Activated naive CD4-positive, alpha-beta T cell treated with anti-CD3 and anti-CD28 coated beads, Interleukin-2, amount 50 U/mL, for 24 hours (primary cell): ENCODE results near the gene LRRN2.

Source experiments
- H3K27ac Mint-ChIP-seq: one replicate; pipeline ENCODE4 v1.8.0; 2021; ENCODE audit warnings: mild to moderate bottlenecking, mixed read lengths
- H3K27me3 Mint-ChIP-seq: one replicate; pipeline ENCODE4 v1.8.0; 2021; ENCODE audit warnings: mixed read lengths
- H3K36me3 Mint-ChIP-seq: one replicate; pipeline ENCODE4 v1.8.0; 2021; ENCODE audit warnings: mixed read lengths
- H3K4me1 Mint-ChIP-seq: one replicate; pipeline ENCODE4 v1.8.0; 2021; ENCODE audit warnings: mixed read lengths
- H3K4me3 Mint-ChIP-seq: one replicate; pipeline ENCODE4 v1.8.0; 2021; ENCODE audit warnings: mild to moderate bottlenecking, mixed read lengths
- H3K9me3 Mint-ChIP-seq: one replicate; pipeline ENCODE4 v1.8.0; 2021; ENCODE audit warnings: mixed read lengths

The LRRN2 gene

DNA sequence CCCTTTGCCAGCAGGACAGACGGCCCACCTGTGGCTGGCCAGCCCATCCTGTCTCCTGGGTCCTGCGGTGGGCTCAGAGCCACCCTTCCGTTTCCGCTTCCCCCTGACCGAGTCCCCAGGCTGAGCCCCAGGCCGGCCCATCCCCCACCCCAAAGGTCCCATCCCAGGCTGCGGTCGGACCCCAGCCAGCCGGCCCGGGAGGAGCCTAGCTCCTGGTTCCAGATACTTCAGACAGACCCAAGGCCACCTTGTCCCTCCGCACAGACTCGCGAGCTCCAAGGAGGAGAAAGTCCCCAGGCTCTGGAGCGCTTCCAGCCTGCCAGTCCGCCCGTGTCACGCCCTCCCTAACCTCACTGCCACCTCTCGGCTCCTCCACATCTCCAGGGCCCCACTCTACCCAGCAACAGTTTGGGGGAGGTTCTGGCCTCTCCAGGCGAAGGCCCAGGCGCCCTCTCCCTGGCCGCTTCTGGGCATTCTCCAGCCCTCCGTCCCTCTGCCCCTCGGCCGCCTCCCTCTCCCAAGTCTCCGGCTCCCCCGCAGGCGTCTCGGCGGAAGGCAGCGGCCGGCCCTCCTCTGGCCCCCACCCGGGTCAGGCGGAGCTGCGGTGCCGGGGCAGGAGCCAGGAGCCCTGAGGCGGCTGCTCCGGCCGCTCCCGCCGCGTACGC, 835 bp downstream of the LRRN2 start:
- no peak overlapping the region for H3K27ac Mint-ChIP-seq
- peak overlapping the region; percentile 44 for H3K4me3 Mint-ChIP-seq
- no peaks in the 10 kb centered on the region for H3K9me3 Mint-ChIP-seq
- H3K4me1 Mint-ChIP-seq = peaks cover 10% of the 10 kb centered on the region
- no peaks in the 10 kb centered on the region for H3K36me3 Mint-ChIP-seq
- peaks cover 17% of the 10 kb centered on the region for H3K27me3 Mint-ChIP-seq

DNA sequence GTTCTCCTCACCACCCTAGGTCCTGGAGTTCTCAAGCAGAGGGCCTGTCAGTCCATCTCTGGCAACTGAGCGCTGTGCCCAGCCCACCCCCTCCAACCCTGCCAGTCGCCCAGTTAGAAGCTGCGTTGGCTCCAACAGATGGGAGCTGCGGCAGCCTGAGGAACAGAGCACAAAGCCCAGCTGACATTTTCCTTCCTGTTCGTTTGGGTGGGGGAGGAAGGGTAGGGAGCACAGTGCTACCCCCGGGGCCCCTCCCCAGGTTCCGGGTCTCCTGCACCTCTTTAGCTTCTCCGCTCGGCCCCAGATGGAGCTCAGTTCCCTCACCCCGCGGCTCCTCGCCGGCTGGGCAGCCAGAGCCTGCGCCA, 1.4 kb downstream of the LRRN2 start:
- H3K27me3 Mint-ChIP-seq = peaks cover 17% of the 10 kb centered on the region
- no peak overlapping the region for H3K27ac Mint-ChIP-seq
- peaks cover 10% of the 10 kb centered on the region for H3K4me1 Mint-ChIP-seq
- no peak overlapping the region for H3K4me3 Mint-ChIP-seq
- H3K9me3 Mint-ChIP-seq = no peaks in the 10 kb centered on the region
- no peaks in the 10 kb centered on the region for H3K36me3 Mint-ChIP-seq

DNA sequence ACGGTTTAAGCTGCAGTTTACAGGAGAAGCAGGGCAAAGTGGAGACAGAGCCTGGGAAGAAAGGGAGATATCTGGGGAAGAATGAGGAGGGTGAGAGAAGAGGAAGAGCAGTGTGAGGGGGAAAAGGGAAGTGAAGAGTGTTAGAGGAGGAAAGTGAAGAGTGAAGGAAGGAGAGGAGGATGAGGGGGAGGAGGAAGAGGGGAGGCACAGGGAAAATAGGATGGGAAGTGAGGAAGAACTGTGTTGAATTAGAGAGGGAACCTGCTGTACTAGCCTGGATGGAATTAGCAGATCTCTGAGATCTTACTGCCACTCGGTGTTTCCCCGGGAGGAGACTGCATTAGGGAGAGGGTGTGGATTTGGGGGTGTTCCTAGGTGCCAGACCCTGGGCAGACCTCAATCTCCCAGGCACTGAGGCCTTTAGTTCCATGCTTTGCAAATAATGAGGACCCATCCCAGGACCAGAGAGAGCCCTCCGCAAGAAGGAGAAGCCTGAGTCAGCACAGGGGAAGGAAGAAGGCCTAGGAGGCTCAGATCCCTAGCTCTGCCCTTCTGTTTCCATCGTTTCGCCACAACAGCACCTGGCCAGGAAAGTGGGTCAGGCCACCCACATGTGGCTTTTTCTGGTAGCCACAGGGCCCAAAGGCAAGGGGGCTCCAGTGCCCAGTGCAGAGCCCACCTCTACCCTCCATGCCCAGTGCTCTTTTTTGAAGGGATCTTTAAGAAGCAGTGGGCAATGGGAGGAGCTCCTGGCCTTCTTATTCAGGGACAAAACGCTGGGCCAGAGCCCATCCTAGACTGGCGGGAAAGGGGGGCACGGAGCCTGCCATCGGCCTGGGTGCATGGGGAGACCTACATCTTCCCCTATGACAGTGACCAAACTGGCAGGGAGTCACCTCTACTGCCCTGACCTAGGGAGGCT, 2.0 kb downstream of the LRRN2 start:
- Mint-ChIP-seq H3K9me3 (no peaks in the 10 kb centered on the region), H3K36me3 (no peaks in the 10 kb centered on the region), H3K4me3 (no peak overlapping the region), H3K27me3 (peaks cover 19% of the 10 kb centered on the region), H3K4me1 (peaks cover 10% of the 10 kb centered on the region), H3K27ac (no peak overlapping the region)

DNA sequence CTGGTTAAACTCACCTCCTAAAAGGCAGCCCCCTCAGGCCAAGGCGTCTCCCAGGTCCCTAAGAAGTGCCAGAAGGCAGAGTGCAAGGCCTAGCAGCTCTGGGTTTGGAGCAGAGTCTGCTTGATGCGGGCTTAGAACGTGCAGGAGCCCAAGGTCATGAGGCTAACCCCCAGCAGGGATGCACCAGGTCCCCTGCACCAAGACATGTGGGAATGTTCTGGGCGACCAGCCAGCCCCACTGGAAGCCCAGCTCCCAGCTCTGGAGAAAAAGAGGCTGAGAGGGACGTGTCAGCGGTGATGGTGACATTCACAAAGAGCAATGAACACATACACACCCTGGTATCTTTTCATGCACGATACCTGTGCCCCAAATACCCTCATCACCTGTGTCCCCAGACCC, 5.1 kb downstream of the LRRN2 start:
- peaks cover 6% of the 10 kb centered on the region for H3K27me3 Mint-ChIP-seq
- H3K4me3 Mint-ChIP-seq = no peak overlapping the region
- H3K36me3 Mint-ChIP-seq = no peaks in the 10 kb centered on the region
- peaks cover 5% of the 10 kb centered on the region for H3K4me1 Mint-ChIP-seq
- no peak overlapping the region for H3K27ac Mint-ChIP-seq
- no peaks in the 10 kb centered on the region for H3K9me3 Mint-ChIP-seq

DNA sequence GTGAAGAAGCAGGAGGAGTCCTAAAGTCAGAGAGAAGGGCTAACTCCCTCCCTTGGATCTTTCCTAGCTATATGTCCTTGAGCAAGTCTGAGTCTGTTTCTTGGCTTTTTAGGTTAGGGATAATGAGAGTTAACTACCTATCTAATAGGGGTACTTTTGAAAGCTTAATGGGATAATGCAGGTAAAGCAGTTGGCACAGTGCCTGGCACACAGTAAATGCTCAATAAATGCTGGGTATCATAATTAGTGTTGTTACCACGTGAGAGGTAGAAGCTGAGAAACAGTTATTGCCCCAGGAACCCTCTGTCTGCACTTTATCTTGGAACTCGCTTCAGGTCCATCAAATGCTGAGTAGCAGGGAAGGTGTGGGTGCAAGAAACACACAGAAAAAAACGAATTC, 5.5 kb downstream of the LRRN2 start:
- Mint-ChIP-seq H3K4me3 (no peak overlapping the region), H3K27me3 (peaks cover 6% of the 10 kb centered on the region), H3K27ac (no peak overlapping the region), H3K4me1 (peaks cover 5% of the 10 kb centered on the region), H3K36me3 (no peaks in the 10 kb centered on the region), H3K9me3 (no peaks in the 10 kb centered on the region)

DNA sequence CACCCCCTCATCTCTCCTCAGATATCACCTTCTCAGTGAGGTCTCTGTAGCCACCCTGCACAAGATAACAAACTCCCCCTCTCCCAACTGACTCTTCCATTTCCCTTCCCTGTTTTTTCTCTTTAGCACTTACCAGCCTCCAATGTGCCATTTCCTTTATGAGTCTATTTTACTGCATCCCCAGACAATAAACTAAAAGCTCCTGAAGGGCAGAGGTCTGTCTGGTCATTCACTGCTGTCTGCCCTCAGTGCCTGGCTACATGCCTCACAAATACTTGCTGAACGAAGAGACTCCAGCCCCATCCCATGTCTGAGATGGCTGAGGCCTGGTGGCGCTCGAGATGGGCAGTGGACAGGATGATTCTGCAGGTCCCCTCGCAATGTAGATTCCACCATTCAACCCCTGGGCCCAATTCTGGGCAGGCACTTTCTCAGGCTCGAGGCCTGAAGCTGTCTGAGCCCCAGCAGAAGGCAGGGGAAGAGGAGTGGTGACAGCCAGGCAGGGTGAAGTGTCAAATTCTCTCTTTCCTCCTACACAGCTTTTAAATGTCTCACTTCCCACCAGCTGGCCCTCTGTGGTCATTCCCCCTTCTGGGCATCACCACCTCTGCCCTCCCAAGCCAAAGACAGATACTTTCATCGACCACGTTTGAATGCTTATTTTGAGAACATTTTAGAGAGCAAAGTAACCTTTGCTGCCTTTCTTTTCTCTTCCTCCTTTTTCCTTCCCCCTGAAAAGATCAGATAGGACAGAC, 6.6 kb downstream of the LRRN2 start:
- Mint-ChIP-seq H3K4me1 (no peaks in the 10 kb centered on the region), H3K27ac (no peak overlapping the region), H3K36me3 (no peaks in the 10 kb centered on the region), H3K27me3 (peaks cover 3% of the 10 kb centered on the region), H3K4me3 (no peak overlapping the region), H3K9me3 (no peaks in the 10 kb centered on the region)

DNA sequence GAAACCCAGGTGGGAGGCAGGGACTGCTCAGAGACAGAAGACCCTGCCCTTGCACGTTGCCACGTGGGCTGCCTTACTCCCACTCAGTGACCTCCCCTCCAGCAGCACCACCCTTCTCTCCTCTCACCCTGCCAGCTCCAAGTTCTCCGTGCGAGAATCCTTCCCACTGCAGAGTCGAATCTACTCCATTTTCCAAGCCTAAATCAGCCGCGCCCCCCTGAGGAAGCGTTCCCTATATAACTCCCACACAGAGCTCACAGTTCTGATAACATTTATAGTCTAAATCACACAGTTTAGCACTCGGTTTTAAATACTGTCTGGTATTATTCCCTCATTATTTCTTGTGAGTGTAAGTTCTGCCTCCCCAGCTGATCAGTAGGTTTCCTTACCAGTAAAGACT, 7.7 kb downstream of the LRRN2 start:
- H3K36me3 Mint-ChIP-seq = no peaks in the 10 kb centered on the region
- no peaks in the 10 kb centered on the region for H3K4me1 Mint-ChIP-seq
- no peak overlapping the region for H3K4me3 Mint-ChIP-seq
- H3K27ac Mint-ChIP-seq = no peak overlapping the region
- no peaks in the 10 kb centered on the region for H3K9me3 Mint-ChIP-seq
- H3K27me3 Mint-ChIP-seq = peaks cover 2% of the 10 kb centered on the region

DNA sequence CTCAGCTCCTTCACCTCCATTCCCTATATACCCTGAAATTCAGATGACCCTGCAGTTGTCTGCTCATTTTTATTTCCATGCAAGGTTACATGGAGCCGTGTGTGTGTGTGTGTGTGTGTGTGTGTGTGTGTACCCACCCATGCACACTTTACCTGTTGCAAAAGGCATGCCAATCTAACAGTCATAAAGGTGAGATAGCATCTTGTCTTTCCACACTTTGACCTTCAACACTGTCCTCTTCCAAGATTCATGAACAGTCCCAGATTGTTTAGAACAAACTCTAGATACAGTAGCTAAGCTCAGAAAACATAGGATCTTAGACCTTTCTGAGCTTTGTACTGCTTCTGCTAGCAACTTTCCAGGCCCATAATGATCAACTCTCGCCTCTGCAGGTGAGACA, 9.5 kb downstream of the LRRN2 start:
- Mint-ChIP-seq H3K27ac (no peak overlapping the region), H3K9me3 (no peaks in the 10 kb centered on the region), H3K27me3 (peaks cover 2% of the 10 kb centered on the region), H3K36me3 (no peaks in the 10 kb centered on the region), H3K4me3 (no peak overlapping the region), H3K4me1 (no peaks in the 10 kb centered on the region)

DNA sequence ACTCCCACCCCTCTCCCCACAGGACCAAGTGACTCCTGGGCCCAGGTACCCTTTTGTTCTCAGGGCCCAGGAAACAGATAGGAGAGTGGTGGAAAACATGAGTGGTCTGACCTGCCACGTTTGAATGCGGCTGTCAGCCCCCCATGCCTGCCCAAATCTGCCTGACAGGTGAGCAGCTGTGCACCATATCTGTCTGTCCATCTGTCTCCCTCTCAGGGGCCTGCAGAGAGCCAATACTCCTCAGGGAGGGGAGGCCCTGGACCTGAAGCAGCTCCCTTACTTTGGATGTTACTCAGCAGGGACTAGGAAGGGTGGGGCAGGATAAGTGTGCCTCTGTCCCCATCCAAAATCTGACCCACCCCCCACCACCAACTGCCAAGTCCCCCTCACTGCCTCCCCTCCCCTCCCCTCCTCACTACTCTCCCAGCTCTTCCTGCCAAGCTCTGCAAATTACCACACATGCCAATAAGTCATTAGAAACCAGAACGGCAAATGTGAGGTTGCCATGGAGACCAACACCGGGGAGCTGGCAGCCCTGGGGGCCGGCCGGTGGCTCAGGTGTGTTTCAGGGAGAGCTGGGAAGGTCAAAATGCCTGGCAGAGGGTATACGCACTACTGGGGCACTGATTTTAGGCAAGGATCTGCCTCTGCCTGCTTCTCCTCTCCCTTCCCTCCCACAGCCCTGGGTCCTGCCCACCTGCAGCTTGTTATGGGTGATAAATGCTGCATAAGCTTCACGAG, 11.5 kb downstream of the LRRN2 start:
- Mint-ChIP-seq H3K27ac (no peak overlapping the region), H3K4me1 (no peaks in the 10 kb centered on the region)

DNA sequence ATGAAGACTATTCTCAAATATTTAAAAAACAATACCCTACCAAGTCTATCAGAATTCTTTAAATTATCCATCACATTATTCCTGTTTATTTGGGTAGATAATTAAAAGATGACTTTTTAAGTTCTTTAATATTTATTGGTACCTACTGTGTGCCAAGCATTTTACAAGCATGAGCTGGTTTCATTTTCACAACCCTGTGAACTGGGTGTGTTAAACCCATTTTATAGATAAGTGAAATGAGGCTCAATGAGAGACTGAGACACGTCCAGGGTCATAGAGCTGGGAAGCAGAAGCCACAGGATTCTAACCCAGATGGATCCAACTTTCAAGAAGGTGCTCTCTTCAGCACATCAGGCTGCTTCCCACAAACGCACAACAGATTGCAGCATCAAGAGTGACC, 12.3 kb downstream of the LRRN2 start:
- Mint-ChIP-seq H3K36me3 (no peaks in the 10 kb centered on the region), H3K27ac (no peak overlapping the region)

More for the DNA sequence above, 11.5 kb downstream of the LRRN2 start:
- H3K9me3 Mint-ChIP-seq = no peaks in the 10 kb centered on the region
- H3K4me3 Mint-ChIP-seq = no peak overlapping the region
- H3K36me3 Mint-ChIP-seq = no peaks in the 10 kb centered on the region
- peaks cover under 1% of the 10 kb centered on the region for H3K27me3 Mint-ChIP-seq

DNA sequence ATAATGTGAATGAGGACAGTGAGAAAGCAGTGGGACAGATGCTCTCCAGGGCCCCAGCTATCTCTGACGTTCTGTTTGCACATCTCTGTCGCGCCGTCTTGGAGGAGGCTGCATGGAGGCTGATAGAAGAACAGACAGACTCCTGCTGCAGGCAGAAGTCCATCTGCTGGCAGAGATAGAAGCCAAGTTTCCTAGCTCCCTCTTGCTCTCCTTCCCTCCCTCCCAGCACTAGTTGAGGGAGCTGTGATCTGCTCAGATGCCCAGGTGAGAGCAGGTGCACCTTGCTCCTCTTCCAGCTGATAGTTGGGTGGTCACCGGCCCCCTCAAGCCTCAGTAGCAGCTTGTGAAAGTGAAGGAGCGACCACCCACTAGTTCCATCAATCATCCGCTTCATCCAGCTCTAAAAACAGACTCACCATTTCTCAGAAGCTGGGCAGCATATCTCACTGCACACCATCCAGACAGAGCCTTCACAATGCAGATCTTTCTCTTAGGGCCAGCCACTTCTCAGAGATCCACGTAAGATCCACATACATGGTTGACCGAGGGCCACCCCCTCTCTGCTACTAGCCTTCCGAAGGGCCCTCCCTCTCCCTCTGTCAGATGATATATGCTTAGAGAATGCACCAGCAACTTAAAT, 12.9 kb downstream of the LRRN2 start:
- no peak overlapping the region for H3K4me3 Mint-ChIP-seq
- H3K27me3 Mint-ChIP-seq = no peaks in the 10 kb centered on the region
- H3K27ac Mint-ChIP-seq = no peak overlapping the region
- no peaks in the 10 kb centered on the region for H3K9me3 Mint-ChIP-seq
- no peaks in the 10 kb centered on the region for H3K36me3 Mint-ChIP-seq
- no peaks in the 10 kb centered on the region for H3K4me1 Mint-ChIP-seq

More for the DNA sequence above, 12.3 kb downstream of the LRRN2 start:
- no peaks in the 10 kb centered on the region for H3K27me3 Mint-ChIP-seq
- H3K4me3 Mint-ChIP-seq = no peak overlapping the region
- H3K4me1 Mint-ChIP-seq = no peaks in the 10 kb centered on the region
- H3K9me3 Mint-ChIP-seq = no peaks in the 10 kb centered on the region

DNA sequence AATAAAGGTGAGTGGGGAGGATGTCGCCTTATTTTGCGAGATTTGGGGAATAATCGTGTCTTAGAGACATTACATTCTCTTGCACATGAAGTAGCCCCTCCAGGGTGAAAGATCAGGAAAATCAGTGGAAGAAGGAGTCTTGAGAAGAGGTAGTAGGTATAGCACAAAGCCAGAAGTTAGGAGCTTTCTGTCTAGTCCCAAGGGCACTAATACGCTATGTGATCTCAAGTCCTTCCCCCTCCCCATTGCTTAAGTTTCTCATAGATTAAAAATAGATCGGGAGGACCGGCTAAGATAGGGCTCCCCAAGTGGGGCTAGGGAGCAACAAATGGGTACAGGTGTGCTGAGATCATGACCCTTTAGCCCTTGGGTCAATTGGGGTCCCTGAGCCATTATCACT, 13.5 kb downstream of the LRRN2 start:
- no peaks in the 10 kb centered on the region for H3K9me3 Mint-ChIP-seq
- H3K4me1 Mint-ChIP-seq = no peaks in the 10 kb centered on the region
- no peaks in the 10 kb centered on the region for H3K36me3 Mint-ChIP-seq
- H3K4me3 Mint-ChIP-seq = no peak overlapping the region
- no peaks in the 10 kb centered on the region for H3K27me3 Mint-ChIP-seq
- no peak overlapping the region for H3K27ac Mint-ChIP-seq

DNA sequence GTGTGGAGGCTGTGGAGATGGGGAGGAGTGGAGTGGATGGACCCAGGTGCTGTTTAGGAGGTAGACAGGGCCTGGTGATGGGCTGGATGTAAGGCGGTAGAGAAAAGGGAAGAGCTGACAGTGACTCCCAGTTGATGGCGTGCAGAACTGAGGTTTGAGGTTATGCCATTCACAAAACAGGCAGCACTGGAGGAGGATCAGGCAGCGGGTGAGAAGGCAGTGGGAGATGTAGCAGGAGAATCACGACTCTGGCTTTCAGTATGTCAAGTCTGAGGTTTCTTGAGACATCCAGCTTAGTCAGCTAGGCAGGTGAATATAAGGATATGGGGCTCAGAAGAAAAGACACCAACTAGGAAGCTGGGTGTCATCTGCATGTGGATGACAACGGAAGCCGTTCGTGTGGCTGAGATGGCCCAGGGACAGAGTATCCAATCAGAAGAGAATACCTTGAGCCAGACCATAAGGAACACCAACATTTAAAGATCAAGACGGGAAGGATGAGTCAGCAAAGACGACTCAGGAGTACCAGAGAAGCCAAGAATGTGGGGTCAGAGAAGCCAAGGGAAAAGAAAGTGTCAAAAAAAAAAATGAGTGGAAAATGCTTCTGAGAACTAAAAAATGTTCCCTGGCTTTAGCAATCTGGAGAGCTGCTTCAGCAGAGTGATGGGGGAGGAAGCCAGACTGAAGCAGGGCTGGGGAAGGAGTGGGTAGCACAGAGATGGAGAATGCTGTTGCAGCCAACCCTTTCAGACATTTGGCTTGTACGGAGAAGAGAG, 15.2 kb downstream of the LRRN2 start:
- H3K27ac Mint-ChIP-seq = no peak overlapping the region
- H3K9me3 Mint-ChIP-seq = no peaks in the 10 kb centered on the region
- no peaks in the 10 kb centered on the region for H3K4me1 Mint-ChIP-seq
- no peaks in the 10 kb centered on the region for H3K36me3 Mint-ChIP-seq
- no peak overlapping the region for H3K4me3 Mint-ChIP-seq
- no peaks in the 10 kb centered on the region for H3K27me3 Mint-ChIP-seq

DNA sequence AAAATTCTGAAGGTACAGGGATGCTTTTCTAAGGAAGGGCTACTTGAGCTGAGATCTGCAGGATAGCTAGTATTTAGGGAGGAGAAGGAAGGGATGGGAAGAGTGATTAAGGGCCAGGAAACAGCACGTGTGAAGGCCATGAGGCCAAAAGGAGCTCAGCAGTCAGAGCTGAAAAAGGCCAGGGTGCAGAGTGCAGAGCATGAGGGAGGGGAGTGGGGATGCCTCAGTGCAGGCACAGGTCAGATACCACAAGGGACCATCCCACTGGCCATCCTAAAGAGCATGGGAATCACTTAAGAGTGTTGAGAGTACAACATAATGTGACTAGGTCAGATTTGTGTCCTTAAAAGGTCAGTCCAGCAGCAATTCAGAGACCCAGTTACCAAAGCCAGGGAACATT, 16.0 kb downstream of the LRRN2 start:
- H3K27me3 Mint-ChIP-seq = no peaks in the 10 kb centered on the region
- no peaks in the 10 kb centered on the region for H3K36me3 Mint-ChIP-seq
- H3K4me1 Mint-ChIP-seq = no peaks in the 10 kb centered on the region
- no peaks in the 10 kb centered on the region for H3K9me3 Mint-ChIP-seq
- no peak overlapping the region for H3K27ac Mint-ChIP-seq
- H3K4me3 Mint-ChIP-seq = no peak overlapping the region

DNA sequence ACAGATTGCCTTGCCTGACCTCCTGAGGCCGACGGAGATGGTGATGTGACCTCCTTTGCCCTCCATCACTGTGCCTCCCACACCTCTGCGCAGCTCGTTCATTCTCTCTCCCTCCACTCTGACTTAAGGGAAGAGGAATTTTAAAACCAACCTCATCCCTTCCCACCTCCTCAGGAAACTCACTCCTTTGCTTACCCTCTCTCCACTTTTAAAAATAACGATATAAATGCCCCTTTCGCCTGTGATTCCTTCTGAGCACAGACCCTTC, 21.2 kb downstream of the LRRN2 start:
- Mint-ChIP-seq H3K9me3 (no peaks in the 10 kb centered on the region), H3K27ac (no peak overlapping the region), H3K4me3 (no peak overlapping the region), H3K36me3 (no peaks in the 10 kb centered on the region), H3K27me3 (no peaks in the 10 kb centered on the region), H3K4me1 (no peaks in the 10 kb centered on the region)
